A673 (cell line): ENCODE measurements around the gene NKX2-4.
A peak's percentile ranks its signal among the peaks of the same experiment; 100 is the strongest.

Experiments
- EZH2 ChIP-seq: fragments of 200-600 bp; sonication (generic); IDR thresholded peaks from 2 replicates; pipeline ENCODE4 v1.6.1; 2017; ENCODE audit warnings: borderline replicate concordance, low read depth, mild to moderate bottlenecking, mixed read lengths, antibody characterized with exemption, low read length; ENCODE audit not compliant: poor library complexity, severe bottlenecking
- TF ChIP-seq, protein P1 (sequence below): fragments of 300-800, 200-600 bp; sonication (generic); conservative IDR thresholded peaks from 2 replicates; pipeline ENCODE4 v1.5.1; 2017; ENCODE audit warnings: low read depth, mild to moderate bottlenecking, antibody characterized with exemption, low read length, moderate library complexity, mixed read lengths

DNA sequence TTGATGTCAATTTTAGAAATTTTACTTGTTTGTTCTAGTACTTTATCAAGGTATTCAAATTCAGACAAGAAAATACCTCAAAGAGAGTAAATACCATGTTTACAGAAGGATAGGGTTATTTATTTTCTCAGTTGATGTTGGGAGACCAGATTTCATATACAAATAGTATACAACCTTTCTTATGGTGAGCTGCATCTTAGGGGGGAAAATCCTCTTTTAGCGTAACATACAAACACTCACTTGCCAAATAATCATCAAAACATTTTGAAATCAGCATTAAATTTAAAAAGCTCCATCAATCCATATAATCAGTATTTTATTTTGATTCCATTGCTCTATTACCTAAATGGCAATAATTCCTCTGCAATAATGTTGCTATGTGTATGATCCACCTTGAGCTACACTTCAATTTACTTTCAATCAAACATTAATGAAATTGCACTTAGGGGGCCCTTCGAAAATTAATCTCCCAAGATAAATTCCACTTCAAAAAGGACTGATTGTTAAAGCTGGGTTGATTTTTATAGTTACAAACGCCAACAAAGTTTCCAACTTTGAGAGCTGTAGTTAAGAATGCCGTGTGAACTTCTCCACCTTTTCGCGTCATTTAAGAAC, 2.2 kb downstream of the NKX2-4 start:
- TF ChIP-seq, protein P1, sequence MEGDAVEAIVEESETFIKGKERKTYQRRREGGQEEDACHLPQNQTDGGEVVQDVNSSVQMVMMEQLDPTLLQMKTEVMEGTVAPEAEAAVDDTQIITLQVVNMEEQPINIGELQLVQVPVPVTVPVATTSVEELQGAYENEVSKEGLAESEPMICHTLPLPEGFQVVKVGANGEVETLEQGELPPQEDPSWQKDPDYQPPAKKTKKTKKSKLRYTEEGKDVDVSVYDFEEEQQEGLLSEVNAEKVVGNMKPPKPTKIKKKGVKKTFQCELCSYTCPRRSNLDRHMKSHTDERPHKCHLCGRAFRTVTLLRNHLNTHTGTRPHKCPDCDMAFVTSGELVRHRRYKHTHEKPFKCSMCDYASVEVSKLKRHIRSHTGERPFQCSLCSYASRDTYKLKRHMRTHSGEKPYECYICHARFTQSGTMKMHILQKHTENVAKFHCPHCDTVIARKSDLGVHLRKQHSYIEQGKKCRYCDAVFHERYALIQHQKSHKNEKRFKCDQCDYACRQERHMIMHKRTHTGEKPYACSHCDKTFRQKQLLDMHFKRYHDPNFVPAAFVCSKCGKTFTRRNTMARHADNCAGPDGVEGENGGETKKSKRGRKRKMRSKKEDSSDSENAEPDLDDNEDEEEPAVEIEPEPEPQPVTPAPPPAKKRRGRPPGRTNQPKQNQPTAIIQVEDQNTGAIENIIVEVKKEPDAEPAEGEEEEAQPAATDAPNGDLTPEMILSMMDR = no peak
- peak; percentile 31 for TF ChIP-seq EZH2
